ENCODE measurements around the gene SMDT1.
"Not testable (repeated sequence)": the region's sequence is repeated elsewhere in the genome, so short reads cannot be mapped to it uniquely, and the experiment has no call there.

SMDT1 gene

GRCh38 chr22:42071508-42071907 lies 8.0 kb upstream of the SMDT1 start:
- DNase-seq, result not testable (repeated sequence)

- DNase-seq, result no peak
Measured at GRCh38 chr22:42072606-42073330, 6.7 kb upstream of the SMDT1 start.

- no peak for DNase-seq
Measured at GRCh38 chr22:42073621-42074041, 5.9 kb upstream of the SMDT1 start.

- no peak for DNase-seq
Measured at GRCh38 chr22:42074132-42074811, 5.2 kb upstream of the SMDT1 start, which contains the start of gene PHETA2. Gene PHETA2 (plus strand): TSS chr22:42074248. CDS start chr22:42077294, 3,046 bp downstream.

- no peak for DNase-seq
Measured at GRCh38 chr22:42074846-42075676, 4.4 kb upstream of the SMDT1 start.

- no peak for DNase-seq
Measured at GRCh38 chr22:42076764-42077485, 2.6 kb upstream of the SMDT1 start.

GRCh38 chr22:42077486-42078125 lies 1.9 kb upstream of the SMDT1 start:
- DNase-seq, result no peak

- DNase-seq, result no peak
Measured at GRCh38 chr22:42078469-42079318, 806 bp upstream of the SMDT1 start.

GRCh38 chr22:42080287-42080686 lies 787 bp downstream of the SMDT1 start:
- no peak for DNase-seq

- DNase-seq, result no peak
Measured at GRCh38 chr22:42083119-42083518, 3.6 kb downstream of the SMDT1 start.

- no peak for DNase-seq
Measured at GRCh38 chr22:42084874-42085273, 5.4 kb downstream of the SMDT1 start.

- no peak for DNase-seq
Measured at GRCh38 chr22:42086051-42086450, 6.6 kb downstream of the SMDT1 start.

- DNase-seq, result peak; percentile 93
Measured at GRCh38 chr22:42090596-42091454, 11.3 kb downstream of the SMDT1 start, which contains the start of gene NDUFA6. Gene NDUFA6 (minus strand): TSS chr22:42090772. CDS start chr22:42090744, 28 bp downstream.

GRCh38 chr22:42091455-42091782 lies 11.9 kb downstream of the SMDT1 start:
- DNase-seq, result no peak

GRCh38 chr22:42101199-42101598 lies 21.7 kb downstream of the SMDT1 start:
- DNase-seq, result no peak

- DNase-seq, result not testable (repeated sequence)
Measured at GRCh38 chr22:42104332-42104860, 24.9 kb downstream of the SMDT1 start.

GRCh38 chr22:42108848-42109247 lies 29.3 kb downstream of the SMDT1 start:
- no peak for DNase-seq

- DNase-seq, result no peak
Measured at GRCh38 chr22:42111798-42112197, 32.3 kb downstream of the SMDT1 start.

- DNase-seq, result not testable (repeated sequence)
Measured at GRCh38 chr22:42112793-42113192, 33.3 kb downstream of the SMDT1 start.

- DNase-seq, result no peak
Measured at GRCh38 chr22:42114721-42115120, 35.2 kb downstream of the SMDT1 start.
